VCaP (cell line): ENCODE data around the gene ATF3.

ENCODE experiments used
- H3K27ac ChIP-seq: fragments of 450-650 bp; 2 replicates; pipeline ENCODE4 v1.5.1; 2017
- TF ChIP-seq, protein P1 (sequence below): fragments of 450-650 bp; conservative IDR thresholded peaks from 2 replicates; pipeline ENCODE4 v1.5.1; 2017; ENCODE audit warnings: mild to moderate bottlenecking, moderate library complexity

Gene ATF3

DNA sequence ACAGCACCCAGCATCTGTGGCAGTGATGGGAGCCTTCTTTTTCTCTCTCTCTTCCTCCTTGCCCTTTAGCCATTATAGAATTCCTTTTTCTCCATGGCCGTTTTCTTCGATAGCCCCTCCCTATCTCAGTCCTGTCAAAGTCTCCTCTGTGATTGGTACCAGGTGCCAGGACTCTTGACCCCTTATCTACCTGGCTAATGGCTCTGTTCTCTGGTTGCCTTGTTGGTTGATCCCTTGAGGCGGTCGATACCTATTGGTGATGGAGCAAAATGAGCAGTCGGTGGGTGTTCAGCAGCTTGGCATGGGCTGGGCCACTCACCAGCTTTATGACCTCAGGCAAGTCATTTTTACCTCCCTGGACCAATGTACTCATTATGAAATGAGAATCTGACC, 2.0 kb downstream of the ATF3 start:
- no peak overlapping the region for H3K27ac ChIP-seq
- TF ChIP-seq, protein P1, sequence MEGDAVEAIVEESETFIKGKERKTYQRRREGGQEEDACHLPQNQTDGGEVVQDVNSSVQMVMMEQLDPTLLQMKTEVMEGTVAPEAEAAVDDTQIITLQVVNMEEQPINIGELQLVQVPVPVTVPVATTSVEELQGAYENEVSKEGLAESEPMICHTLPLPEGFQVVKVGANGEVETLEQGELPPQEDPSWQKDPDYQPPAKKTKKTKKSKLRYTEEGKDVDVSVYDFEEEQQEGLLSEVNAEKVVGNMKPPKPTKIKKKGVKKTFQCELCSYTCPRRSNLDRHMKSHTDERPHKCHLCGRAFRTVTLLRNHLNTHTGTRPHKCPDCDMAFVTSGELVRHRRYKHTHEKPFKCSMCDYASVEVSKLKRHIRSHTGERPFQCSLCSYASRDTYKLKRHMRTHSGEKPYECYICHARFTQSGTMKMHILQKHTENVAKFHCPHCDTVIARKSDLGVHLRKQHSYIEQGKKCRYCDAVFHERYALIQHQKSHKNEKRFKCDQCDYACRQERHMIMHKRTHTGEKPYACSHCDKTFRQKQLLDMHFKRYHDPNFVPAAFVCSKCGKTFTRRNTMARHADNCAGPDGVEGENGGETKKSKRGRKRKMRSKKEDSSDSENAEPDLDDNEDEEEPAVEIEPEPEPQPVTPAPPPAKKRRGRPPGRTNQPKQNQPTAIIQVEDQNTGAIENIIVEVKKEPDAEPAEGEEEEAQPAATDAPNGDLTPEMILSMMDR = no peak

DNA sequence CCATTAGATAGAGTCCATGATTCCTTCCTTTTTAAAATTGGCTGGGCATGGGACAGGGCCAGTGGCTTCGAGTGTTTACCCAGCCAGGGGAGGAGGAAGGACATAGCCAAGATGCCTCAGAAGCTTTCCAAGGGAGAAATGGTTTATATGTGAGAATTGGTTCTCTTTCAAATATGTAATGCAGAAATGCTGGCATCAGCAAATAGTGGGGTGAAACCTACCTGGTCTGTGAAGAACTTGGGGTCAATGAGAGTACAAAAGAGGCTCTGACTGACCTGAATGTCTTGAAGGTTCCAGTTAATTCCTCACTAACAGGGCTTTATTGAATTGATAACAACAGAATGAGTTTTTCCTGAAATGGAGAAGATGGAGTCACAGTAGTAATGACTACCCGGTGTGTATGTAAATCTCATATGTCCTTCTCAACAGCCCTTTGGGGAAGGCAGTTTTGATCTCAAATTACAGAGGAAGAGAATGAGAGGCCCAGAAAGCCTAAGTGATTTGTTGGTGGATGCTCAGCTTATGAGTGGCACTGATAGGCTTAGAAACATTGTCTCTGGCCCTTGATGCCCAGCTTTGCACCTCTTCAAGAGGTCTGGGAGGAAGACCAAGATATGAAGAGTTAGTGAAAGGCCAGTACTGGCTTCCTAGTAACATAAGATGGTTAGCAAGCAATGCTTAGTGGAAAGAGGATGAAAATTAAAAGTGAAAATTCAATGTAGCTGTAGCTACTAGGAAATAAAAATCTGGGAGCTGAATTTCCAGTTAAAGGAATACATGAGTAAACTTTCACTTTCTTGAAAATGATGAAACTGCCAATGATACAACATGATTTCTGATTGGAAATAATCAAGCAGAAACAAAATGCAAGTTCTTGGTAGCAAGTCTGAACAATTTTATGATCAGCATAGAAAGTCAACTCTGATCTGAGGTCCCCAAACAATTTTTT, 2.7 kb downstream of the ATF3 start:
- H3K27ac ChIP-seq = no peak overlapping the region
- TF ChIP-seq, protein P1 = no peak

- H3K27ac ChIP-seq = no peak overlapping the region
- TF ChIP-seq, protein P1 = no peak
Measured at GRCh38 chr1:212612041-212612961, 3.7 kb downstream of the ATF3 start.

- H3K27ac ChIP-seq = no peak overlapping the region
- TF ChIP-seq, protein P1 = no peak
Measured at GRCh38 chr1:212613440-212614335, 5.1 kb downstream of the ATF3 start.

DNA sequence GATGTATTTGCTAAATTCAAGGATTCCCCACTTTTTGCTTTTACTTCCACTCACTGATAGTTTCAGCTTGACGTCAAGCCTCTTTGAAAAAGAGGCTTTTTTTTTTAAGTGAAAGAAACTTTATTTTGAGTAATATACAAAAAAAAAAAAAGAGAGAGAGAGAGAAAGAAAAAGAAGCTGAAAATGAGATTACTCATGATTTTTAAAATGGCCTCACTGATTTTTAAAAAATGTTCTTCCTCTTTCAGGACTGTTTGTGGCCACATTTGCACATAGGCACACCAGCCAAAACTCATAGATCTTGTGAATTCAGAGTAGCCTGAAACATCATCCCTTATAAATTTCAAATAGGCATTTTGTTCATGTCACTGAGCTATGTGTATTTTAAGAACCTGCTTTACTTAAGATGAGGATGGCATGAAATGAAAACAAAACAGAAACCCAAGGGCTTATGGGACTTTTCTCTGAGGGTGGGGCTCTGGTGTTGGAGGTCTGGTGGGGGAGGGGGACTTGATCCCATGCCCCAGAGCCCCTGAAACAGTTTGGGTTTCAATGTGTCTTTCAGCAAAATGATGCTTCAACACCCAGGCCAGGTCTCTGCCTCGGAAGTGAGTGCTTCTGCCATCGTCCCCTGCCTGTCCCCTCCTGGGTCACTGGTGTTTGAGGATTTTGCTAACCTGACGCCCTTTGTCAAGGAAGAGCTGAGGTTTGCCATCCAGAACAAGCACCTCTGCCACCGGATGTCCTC, 6.1 kb downstream of the ATF3 start:
- TF ChIP-seq, protein P1 = no peak
- no peak overlapping the region for H3K27ac ChIP-seq

GRCh38 chr1:212615201-212615470, 6.6 kb downstream of the ATF3 start:
- TF ChIP-seq, protein P1 = no peak
- H3K27ac ChIP-seq = no peak overlapping the region
